AG09309 (cell line): ENCODE data around the gene MOB3C.
A peak's percentile ranks its signal among the peaks of the same experiment; 100 is the strongest.

Experiments used
- DNase-seq: peaks from one replicate; pipeline ENCODE4 v3.0.0-alpha.2; 2010; ENCODE audit warnings: low read depth
- H3K4me3 ChIP-seq: 2 replicates; pipeline ENCODE4 v1.5.1; 2011; ENCODE audit warnings: mild to moderate bottlenecking, low read depth, low read length, moderate library complexity; ENCODE audit not compliant: control insufficient read depth
- CTCF ChIP-seq: IDR thresholded peaks from 2 replicates; pipeline ENCODE4 v1.5.1; 2011; ENCODE audit warnings: mild to moderate bottlenecking, low read depth, low read length, inconsistent platforms; ENCODE audit not compliant: insufficient read depth, control insufficient read depth; ENCODE audit errors: missing control alignments

MOB3C gene

GRCh38 chr1:46646844-46647243 lies 30.2 kb upstream of the MOB3C start:
- DNase-seq = no peak
- no peak overlapping the region for H3K4me3 ChIP-seq
- no peak for TF ChIP-seq CTCF

- DNase-seq = no peak
- H3K4me3 ChIP-seq = no peak overlapping the region
- TF ChIP-seq CTCF = no peak
Measured at GRCh38 chr1:46646331-46646730, 29.7 kb upstream of the MOB3C start.

GRCh38 chr1:46645815-46646214 lies 29.2 kb upstream of the MOB3C start:
- no peak overlapping the region for H3K4me3 ChIP-seq
- DNase-seq = no peak

GRCh38 chr1:46643368-46643775 lies 26.8 kb upstream of the MOB3C start:
- TF ChIP-seq CTCF = no peak
- DNase-seq = peak; percentile 61
- H3K4me3 ChIP-seq = no peak overlapping the region

More at GRCh38 chr1:46645815-46646214, 29.2 kb upstream of the MOB3C start:
- no peak for TF ChIP-seq CTCF

GRCh38 chr1:46642115-46642680 lies 25.6 kb upstream of the MOB3C start:
- no peak for DNase-seq
- no peak for TF ChIP-seq CTCF
- no peak overlapping the region for H3K4me3 ChIP-seq

GRCh38 chr1:46639547-46639946 lies 22.9 kb upstream of the MOB3C start:
- no peak overlapping the region for H3K4me3 ChIP-seq
- no peak for DNase-seq
- no peak for TF ChIP-seq CTCF

- no peak overlapping the region for H3K4me3 ChIP-seq
- no peak for TF ChIP-seq CTCF
- no peak for DNase-seq
Measured at GRCh38 chr1:46638921-46639320, 22.3 kb upstream of the MOB3C start.
